PC-3 (cell line): ENCODE measurements around the gene RPL19. TPM values are rescaled to one million over a fixed set of nuclear protein-coding genes. Genes with fewer than 3 reads are reported as not detected.

Experiments
- ATAC-seq: fragments of 200-7000 bp; cut with Tn5 transposase; 2 replicates; pipeline ENCODE4 v1.9.1; 2020; ENCODE audit warnings: mild to moderate bottlenecking, moderate library complexity
- BruUV-seq: library from RNA; stranded (reverse); fragments of 400-500 nt; replicated peaks from 2 replicates; lab custom pipeline; 2021; lab: Mats Ljungman, UMichigan
- CTCF ChIA-PET: fragments of 300-600 bp; sonication (Branson Sonifier 250); formaldehyde crosslinking; loops from one replicate; lab custom pipeline; 2022; ENCODE audit warnings: antibody characterized with exemption; lab: Charles Lee
- POLR2A ChIA-PET: fragments of 300-600 bp; sonication (Branson Sonifier 250); formaldehyde crosslinking; loops from one replicate; lab custom pipeline; 2022; ENCODE audit warnings: antibody characterized with exemption; ENCODE audit not compliant: unreplicated experiment; lab: Charles Lee
- DNase-seq: peaks from one replicate; pipeline ENCODE4 v3.0.0-alpha.2; 2015
- H2AFZ ChIP-seq: fragments of 300-600 bp; sonication (generic); 2 replicates; pipeline ENCODE4 v1.6.0; 2016; ENCODE audit warnings: antibody characterized with exemption, low read length
- H3F3A ChIP-seq: fragments of 300-600 bp; sonication (generic); one replicate; pipeline ENCODE4 v1.6.0; 2017; ENCODE audit warnings: antibody characterized with exemption, low read length, control low read depth, mild to moderate bottlenecking; ENCODE audit not compliant: unreplicated experiment
- H3K27ac ChIP-seq: fragments of 300-600 bp; sonication (generic); 2 replicates; pipeline ENCODE4 v1.5.1; 2016; ENCODE audit warnings: mild to moderate bottlenecking, low read length
- H3K27me3 ChIP-seq: fragments of 300-600 bp; sonication (generic); 2 replicates; pipeline ENCODE4 v1.6.1; 2016; ENCODE audit warnings: low read length, mixed read lengths
- H3K36me3 ChIP-seq: fragments of 300-600 bp; sonication (generic); 2 replicates; pipeline ENCODE4 v1.6.1; 2016; ENCODE audit warnings: low read depth, mixed run types, low read length, mixed read lengths
- H3K4me1 ChIP-seq: fragments of 300-600 bp; sonication (generic); 2 replicates; pipeline ENCODE4 v1.5.1; 2016; ENCODE audit warnings: low read length; ENCODE audit not compliant: insufficient read depth
- H3K4me2 ChIP-seq: fragments of 300-600 bp; sonication (generic); 2 replicates; pipeline ENCODE4 v1.6.0; 2016; ENCODE audit warnings: low read length
- H3K4me3 ChIP-seq: fragments of 300-600 bp; sonication (generic); 2 replicates; pipeline ENCODE4 v1.5.1; 2016; ENCODE audit warnings: mild to moderate bottlenecking, low read length, mixed read lengths
- H3K79me2 ChIP-seq: fragments of 300-600 bp; sonication (generic); 2 replicates; pipeline ENCODE4 v1.6.1; 2017; ENCODE audit warnings: low read length, mixed read lengths
- H3K9ac ChIP-seq: fragments of 300-600 bp; sonication (generic); 2 replicates; pipeline ENCODE4 v1.6.0; 2016; ENCODE audit warnings: mild to moderate bottlenecking, low read length
- H3K9me2 ChIP-seq: fragments of 300-600 bp; sonication (generic); replicated peaks from 2 replicates; pipeline ENCODE4 v1.6.1; 2016; ENCODE audit warnings: mixed run types, low read length, mixed read lengths
- H3K9me3 ChIP-seq: fragments of 300-600 bp; sonication (generic); 2 replicates; pipeline ENCODE4 v1.6.1; 2016; ENCODE audit warnings: low read length, mixed read lengths
- H4K20me1 ChIP-seq: fragments of 300-600 bp; sonication (generic); 2 replicates; pipeline ENCODE4 v1.6.1; 2016; ENCODE audit warnings: low read length, mixed read lengths
- EZH2 ChIP-seq: fragments of 300-600 bp; sonication (generic); IDR thresholded peaks from one replicate; pipeline ENCODE4 v1.6.1; 2017; ENCODE audit warnings: antibody characterized with exemption, mild to moderate bottlenecking, low read length; ENCODE audit not compliant: unreplicated experiment
- EZH2phosphoT487 ChIP-seq: fragments of 300-600 bp; sonication (generic); IDR thresholded peaks from 2 replicates; pipeline ENCODE4 v1.6.1; 2018; ENCODE audit warnings: mild to moderate bottlenecking, antibody characterized with exemption, low read length, borderline replicate concordance
- intact Hi-C: fragments of 100-400 bp; cut with micrococcal nuclease; formaldehyde crosslinking; loops from 2 replicates; pipeline ENCODE4 v1.9.0; 2023
- total RNA-seq: library from RNA; depleted of rRNA; stranded (reverse); fragments of >200 nt; gene quantifications from 2 replicates; pipeline ENCODE4 v1.2.3, GENCODE V29; 2014
- TF ChIP-seq, protein P1 (sequence below): fragments of 300-600 bp; sonication (generic); conservative IDR thresholded peaks from 2 replicates; pipeline ENCODE4 v1.5.1; 2017; ENCODE audit warnings: antibody characterized with exemption, low read depth, mild to moderate bottlenecking, low read length

Gene RPL19
- total RNA-seq, 1 experiment from 2014 or later = 2,509 TPM

DNA sequence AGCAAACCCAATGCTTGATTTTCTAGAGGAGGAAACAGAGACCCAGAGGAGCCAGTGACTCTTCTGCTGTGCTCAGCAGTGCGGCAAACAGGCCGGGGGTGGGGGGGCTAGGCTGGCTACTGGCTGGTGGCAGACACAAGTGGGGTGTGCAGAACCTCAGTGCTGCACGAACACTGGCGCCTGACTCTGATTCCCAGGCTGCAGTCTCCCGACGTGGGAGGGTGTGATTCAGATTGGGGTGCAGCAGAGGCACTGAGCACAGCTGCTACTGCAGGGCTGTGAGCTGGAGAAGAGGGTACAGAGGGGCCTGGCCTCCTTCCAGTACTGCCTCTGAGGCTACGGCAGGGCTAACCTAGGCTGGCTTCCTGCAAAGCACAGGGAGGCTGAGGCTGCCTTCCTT lies 8.1 kb downstream of the RPL19 start:
- DNase-seq (no peak), ATAC-seq (no peak)
- POLR2A ChIA-PET = no interaction called here
- no peak overlapping the region for H2AFZ ChIP-seq
- no peaks in the 10 kb centered on the region for H3K79me2 ChIP-seq
- no peak overlapping the region for H3K27ac ChIP-seq
- no TSS peak for BruUV-seq
- H3K27me3 ChIP-seq = no peaks in the 10 kb centered on the region
- no peak overlapping the region for H3K4me2 ChIP-seq
- H3K9me3 ChIP-seq = no peaks in the 10 kb centered on the region
- peaks cover 9% of the 10 kb centered on the region for H3K36me3 ChIP-seq
- H4K20me1 ChIP-seq = peaks cover 10% of the 10 kb centered on the region
- no peaks in the 10 kb centered on the region for H3F3A ChIP-seq
- H3K4me3 ChIP-seq = no peak overlapping the region
- TF ChIP-seq EZH2 = no peak
- TF ChIP-seq, protein P1, sequence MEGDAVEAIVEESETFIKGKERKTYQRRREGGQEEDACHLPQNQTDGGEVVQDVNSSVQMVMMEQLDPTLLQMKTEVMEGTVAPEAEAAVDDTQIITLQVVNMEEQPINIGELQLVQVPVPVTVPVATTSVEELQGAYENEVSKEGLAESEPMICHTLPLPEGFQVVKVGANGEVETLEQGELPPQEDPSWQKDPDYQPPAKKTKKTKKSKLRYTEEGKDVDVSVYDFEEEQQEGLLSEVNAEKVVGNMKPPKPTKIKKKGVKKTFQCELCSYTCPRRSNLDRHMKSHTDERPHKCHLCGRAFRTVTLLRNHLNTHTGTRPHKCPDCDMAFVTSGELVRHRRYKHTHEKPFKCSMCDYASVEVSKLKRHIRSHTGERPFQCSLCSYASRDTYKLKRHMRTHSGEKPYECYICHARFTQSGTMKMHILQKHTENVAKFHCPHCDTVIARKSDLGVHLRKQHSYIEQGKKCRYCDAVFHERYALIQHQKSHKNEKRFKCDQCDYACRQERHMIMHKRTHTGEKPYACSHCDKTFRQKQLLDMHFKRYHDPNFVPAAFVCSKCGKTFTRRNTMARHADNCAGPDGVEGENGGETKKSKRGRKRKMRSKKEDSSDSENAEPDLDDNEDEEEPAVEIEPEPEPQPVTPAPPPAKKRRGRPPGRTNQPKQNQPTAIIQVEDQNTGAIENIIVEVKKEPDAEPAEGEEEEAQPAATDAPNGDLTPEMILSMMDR = no peak
- no peak for TF ChIP-seq EZH2phosphoT487
- intact Hi-C loops = no loop called here
- H3K9me2 ChIP-seq = no peaks in the 10 kb centered on the region
- no peaks in the 10 kb centered on the region for H3K4me1 ChIP-seq
- no peak overlapping the region for H3K9ac ChIP-seq
- CTCF ChIA-PET = interaction anchor here (2.2 kb wide), 1 partner anchor 31 kb away, joined by 8 read pairs; no protein-coding TSS in a partner anchor

DNA sequence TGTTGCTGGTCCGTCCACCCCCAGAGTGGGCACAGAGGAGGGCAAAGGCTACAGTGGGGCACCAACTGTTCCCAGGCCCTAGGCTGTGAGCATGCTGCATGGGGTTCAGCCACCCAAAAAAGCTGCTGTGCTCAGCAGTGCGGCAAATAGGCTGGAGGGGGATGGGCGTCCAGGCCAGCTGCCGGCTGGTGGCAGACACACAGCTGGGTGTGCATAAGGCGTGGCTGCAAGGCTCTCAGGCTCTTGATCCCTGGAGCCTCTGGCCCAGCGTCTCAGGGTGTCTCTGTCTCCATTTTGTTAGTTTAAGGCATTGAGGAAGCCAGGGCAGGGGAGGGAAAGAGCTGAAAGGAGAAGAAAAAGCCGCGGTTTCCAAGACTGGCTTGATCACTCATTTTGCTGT lies 8.8 kb downstream of the RPL19 start:
- ChIA-PET POLR2A (no interaction called here), CTCF (interaction anchor here (1.1 to 1.3 kb wide), 2 partner anchors 29 to 36 kb away, joined by 6 to 8 read pairs; no protein-coding TSS in a partner anchor)
- Histone ChIP-seq H3K9me2 (no peaks in the 10 kb centered on the region), H2AFZ (no peak overlapping the region), H3K27ac (no peak overlapping the region), H3K9ac (no peak overlapping the region), H3K79me2 (no peaks in the 10 kb centered on the region), H3K4me2 (no peak overlapping the region), H3K27me3 (no peaks in the 10 kb centered on the region), H4K20me1 (peaks cover 5% of the 10 kb centered on the region), H3K36me3 (peaks cover 5% of the 10 kb centered on the region), H3F3A (no peaks in the 10 kb centered on the region), H3K4me3 (no peak overlapping the region), H3K9me3 (no peaks in the 10 kb centered on the region), H3K4me1 (no peaks in the 10 kb centered on the region)
- DNase-seq (no peak), ATAC-seq (peak; percentile 23)
- TF ChIP-seq, protein P1 = no peak
- TF ChIP-seq EZH2phosphoT487 = no peak
- TF ChIP-seq EZH2 = no peak
- no TSS peak for BruUV-seq
- intact Hi-C loops = no loop called here

- Histone ChIP-seq H3K4me3 (no peak overlapping the region), H2AFZ (0 out of 2 replicates have a peak overlapping the region, but pooled peaks have one; percentile 26)
Observed at GRCh38 chr17:39209317-39210092, 9.4 kb downstream of the RPL19 start.

More at GRCh38 chr17:39209317-39210092, 9.4 kb downstream of the RPL19 start:
- H3F3A ChIP-seq = no peaks in the 10 kb centered on the region
- ATAC-seq (no peak), DNase-seq (no peak)
- no peaks in the 10 kb centered on the region for H3K79me2 ChIP-seq
- H3K9me2 ChIP-seq = no peaks in the 10 kb centered on the region
- H3K36me3 ChIP-seq = no peaks in the 10 kb centered on the region; the same call in none of the 2 replicates
- H3K9ac ChIP-seq = no peak overlapping the region
- no peak overlapping the region for H3K27ac ChIP-seq
- H4K20me1 ChIP-seq = no peaks in the 10 kb centered on the region
- no TSS peak for BruUV-seq
- POLR2A ChIA-PET = no interaction called here
- H3K27me3 ChIP-seq = no peaks in the 10 kb centered on the region
- TF ChIP-seq EZH2 (no peak), EZH2phosphoT487 (no peak)
- TF ChIP-seq, protein P1 = no peak
- 0 out of 2 replicates have a peak overlapping the region, but pooled peaks have one; percentile 13 for H3K4me2 ChIP-seq
- CTCF ChIA-PET = interaction anchor here (1.1 to 1.3 kb wide), 2 partner anchors 29 to 35 kb away, joined by 6 to 8 read pairs; no protein-coding TSS in a partner anchor
- no peaks in the 10 kb centered on the region for H3K4me1 ChIP-seq
- H3K9me3 ChIP-seq = no peaks in the 10 kb centered on the region
- intact Hi-C loops = no loop called here
